HEK293 (cell line): ENCODE results near the gene UGT1A4.

ENCODE experiments used
- CTCF ChIA-PET: fragments of 350-600 bp; formaldehyde crosslinking; extraction: SDS; loops from one replicate; lab custom pipeline; 2021; ENCODE audit warnings: antibody characterized with exemption; lab: Yijun Ruan, JAX
- POLR2A ChIA-PET: fragments of 300-600 bp; formaldehyde crosslinking; extraction: SDS; loops from one replicate; lab custom pipeline; 2020; ENCODE audit warnings: antibody characterized with exemption, inconsistent platforms; lab: Yijun Ruan, JAX
- H3K27ac ChIP-seq: fragments of 200-500 bp; sonication (Bioruptor generic); 2 replicates; pipeline ENCODE4 v1.5.1; 2014; ENCODE audit warnings: low read depth, low read length, control low read depth, inconsistent platforms; ENCODE audit errors: extremely low read depth
- H3K36me3 ChIP-seq, 2 experiments: fragments of 200-500 bp in 1 of 2; sonication (Bioruptor generic) in 1 of 2; 1 replicate in 1 of 2; 2 replicates in 1 of 2; pipeline ENCODE4 v1.5.1; 2014 to 2017; ENCODE audit warnings: inconsistent platforms in 2 of 2, low read length in 2 of 2; ENCODE audit not compliant: control insufficient read depth in 2 of 2, insufficient read depth in 1 of 2
- H3K4me1 ChIP-seq: fragments of 200-500 bp; sonication (Bioruptor generic); 2 replicates; pipeline ENCODE4 v1.5.1; 2014; ENCODE audit warnings: mild to moderate bottlenecking, low read length, inconsistent platforms; ENCODE audit not compliant: control insufficient read depth, insufficient read depth
- H3K4me3 ChIP-seq: 2 replicates; pipeline ENCODE4 v1.5.1; 2011; ENCODE audit warnings: low read depth, mild to moderate bottlenecking, control low read depth, low read length, moderate library complexity
- H3K9me3 ChIP-seq: fragments of 200-500 bp; sonication (Bioruptor generic); 2 replicates; pipeline ENCODE4 v1.5.1; 2014; ENCODE audit warnings: low read depth, low read length, inconsistent platforms; ENCODE audit not compliant: control insufficient read depth, insufficient read depth
- BCL11B ChIP-seq: fragments of 450-650 bp; formaldehyde crosslinking; IDR thresholded peaks from 2 replicates; pipeline ENCODE4 v1.5.1; 2016; ENCODE audit warnings: low read depth, missing biosample characterization, missing genetic modification characterization
- GLI4 ChIP-seq: fragments of 450-650 bp; formaldehyde crosslinking; IDR thresholded peaks from 2 replicates; pipeline ENCODE4 v1.5.1; 2016; ENCODE audit warnings: missing biosample characterization, missing genetic modification characterization
- SCRT2 ChIP-seq: fragments of 450-650 bp; formaldehyde crosslinking; IDR thresholded peaks from 2 replicates; pipeline ENCODE4 v1.5.1; 2016; ENCODE audit warnings: missing biosample characterization, missing genetic modification characterization
- SP3 ChIP-seq: fragments of 450-650 bp; formaldehyde crosslinking; IDR thresholded peaks from 2 replicates; pipeline ENCODE4 v1.5.1; 2016; ENCODE audit warnings: missing biosample characterization, missing genetic modification characterization
- ZFHX2 ChIP-seq: fragments of 450-650 bp; formaldehyde crosslinking; conservative IDR thresholded peaks from 2 replicates; pipeline ENCODE4 v1.5.1; 2016; ENCODE audit warnings: missing biosample characterization, missing genetic modification characterization
- ZNF391 ChIP-seq: fragments of 450-650 bp; formaldehyde crosslinking; IDR thresholded peaks from 2 replicates; pipeline ENCODE4 v1.5.1; 2016; ENCODE audit warnings: low read depth, missing biosample characterization, missing genetic modification characterization, borderline replicate concordance
- ZNF433 ChIP-seq: fragments of 450-650 bp; formaldehyde crosslinking; IDR thresholded peaks from 2 replicates; pipeline ENCODE4 v1.5.1; 2016; ENCODE audit warnings: missing biosample characterization, missing genetic modification characterization, low read depth
- ZNF529 ChIP-seq: fragments of 450-650 bp; formaldehyde crosslinking; IDR thresholded peaks from 2 replicates; pipeline ENCODE4 v1.5.1; 2017; ENCODE audit warnings: missing genetic modification characterization, missing biosample characterization; ENCODE audit not compliant: insufficient replicate concordance
- ZNF544 ChIP-seq: fragments of 450-650 bp; formaldehyde crosslinking; IDR thresholded peaks from 2 replicates; pipeline ENCODE4 v1.5.0; 2017; ENCODE audit warnings: missing biosample characterization, missing genetic modification characterization
- ZNF549 ChIP-seq: fragments of 450-650 bp; IDR thresholded peaks from 2 replicates; pipeline ENCODE4 v1.5.1; 2018; ENCODE audit warnings: missing biosample characterization, missing genetic modification characterization, mild to moderate bottlenecking, inconsistent platforms, moderate library complexity
- ZNF629 ChIP-seq: fragments of 450-650 bp; formaldehyde crosslinking; IDR thresholded peaks from 2 replicates; pipeline ENCODE4 v1.5.1; 2017; ENCODE audit warnings: missing biosample characterization, missing genetic modification characterization
- ZNF837 ChIP-seq: fragments of 450-650 bp; formaldehyde crosslinking; IDR thresholded peaks from 2 replicates; pipeline ENCODE4 v1.5.1; 2016; ENCODE audit warnings: missing biosample characterization, missing genetic modification characterization
- ZSCAN30 ChIP-seq: fragments of 450-650 bp; IDR thresholded peaks from 2 replicates; pipeline ENCODE4 v1.5.1; 2018; ENCODE audit warnings: missing biosample characterization, mild to moderate bottlenecking, missing genetic modification characterization, moderate library complexity
- TF ChIP-seq, protein P1 (sequence below): fragments of 450-650 bp; formaldehyde crosslinking; IDR thresholded peaks from 2 replicates; pipeline ENCODE4 v1.5.1; 2017; ENCODE audit warnings: missing biosample characterization, missing genetic modification characterization
- TF ChIP-seq, protein P2 (sequence below): fragments of 450-650 bp; formaldehyde crosslinking; IDR thresholded peaks from 2 replicates; pipeline ENCODE4 v1.5.1; 2016; ENCODE audit warnings: missing biosample characterization, missing genetic modification characterization
- TF ChIP-seq, protein P3 (sequence below): fragments of 450-650 bp; formaldehyde crosslinking; IDR thresholded peaks from 2 replicates; pipeline ENCODE4 v1.5.1; 2017; ENCODE audit warnings: missing biosample characterization, missing genetic modification characterization
- TF ChIP-seq, protein P4 (sequence below): fragments of 450-650 bp; formaldehyde crosslinking; optimal IDR thresholded peaks from 2 replicates; pipeline ENCODE3; 2016; ENCODE audit warnings: missing biosample characterization, mild to moderate bottlenecking, missing genetic modification characterization

UGT1A4 gene

DNA sequence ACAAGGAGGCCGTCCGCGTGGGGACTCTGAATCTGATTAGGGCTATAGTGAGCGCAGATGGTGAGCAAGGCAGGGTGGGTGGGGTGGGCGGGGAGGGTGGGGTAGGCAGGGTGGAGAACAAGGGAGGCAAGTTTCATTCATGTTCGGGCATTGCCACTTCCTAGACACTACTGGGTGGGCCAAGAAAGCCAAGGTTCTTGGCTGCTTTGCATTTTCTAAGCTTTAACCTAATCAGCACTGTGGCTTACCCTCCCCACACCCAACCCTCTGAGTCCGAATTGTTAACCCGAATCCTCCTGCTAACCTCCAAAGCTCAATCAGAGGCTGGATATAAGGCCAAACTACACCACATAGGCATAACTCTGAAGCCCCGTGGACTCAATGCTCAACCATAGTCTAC, 77.7 kb downstream of the UGT1A4 start:
- no peak overlapping the region for H3K27ac ChIP-seq
- H3K4me3 ChIP-seq = no peak overlapping the region
- POLR2A ChIA-PET = no interaction called here
- TF ChIP-seq BCL11B (tag by site-specific recombination) (no peak), ZNF433 (tag by site-specific recombination) (no peak), ZNF549 (tag by site-specific recombination) (no peak), GLI4 (tag by site-specific recombination) (no peak)
- TF ChIP-seq, protein P1, sequence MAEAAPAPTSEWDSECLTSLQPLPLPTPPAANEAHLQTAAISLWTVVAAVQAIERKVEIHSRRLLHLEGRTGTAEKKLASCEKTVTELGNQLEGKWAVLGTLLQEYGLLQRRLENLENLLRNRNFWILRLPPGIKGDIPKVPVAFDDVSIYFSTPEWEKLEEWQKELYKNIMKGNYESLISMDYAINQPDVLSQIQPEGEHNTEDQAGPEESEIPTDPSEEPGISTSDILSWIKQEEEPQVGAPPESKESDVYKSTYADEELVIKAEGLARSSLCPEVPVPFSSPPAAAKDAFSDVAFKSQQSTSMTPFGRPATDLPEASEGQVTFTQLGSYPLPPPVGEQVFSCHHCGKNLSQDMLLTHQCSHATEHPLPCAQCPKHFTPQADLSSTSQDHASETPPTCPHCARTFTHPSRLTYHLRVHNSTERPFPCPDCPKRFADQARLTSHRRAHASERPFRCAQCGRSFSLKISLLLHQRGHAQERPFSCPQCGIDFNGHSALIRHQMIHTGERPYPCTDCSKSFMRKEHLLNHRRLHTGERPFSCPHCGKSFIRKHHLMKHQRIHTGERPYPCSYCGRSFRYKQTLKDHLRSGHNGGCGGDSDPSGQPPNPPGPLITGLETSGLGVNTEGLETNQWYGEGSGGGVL (tag by site-specific recombination) = no peak
- no peaks in the 10 kb centered on the region for H3K4me1 ChIP-seq
- no peaks in the 10 kb centered on the region for H3K36me3 ChIP-seq
- CTCF ChIA-PET = interaction anchor here (1.2 kb wide), 1 partner anchor 11 kb away, joined by 3 read pairs; no protein-coding TSS in a partner anchor
- H3K9me3 ChIP-seq = no peaks in the 10 kb centered on the region

DNA sequence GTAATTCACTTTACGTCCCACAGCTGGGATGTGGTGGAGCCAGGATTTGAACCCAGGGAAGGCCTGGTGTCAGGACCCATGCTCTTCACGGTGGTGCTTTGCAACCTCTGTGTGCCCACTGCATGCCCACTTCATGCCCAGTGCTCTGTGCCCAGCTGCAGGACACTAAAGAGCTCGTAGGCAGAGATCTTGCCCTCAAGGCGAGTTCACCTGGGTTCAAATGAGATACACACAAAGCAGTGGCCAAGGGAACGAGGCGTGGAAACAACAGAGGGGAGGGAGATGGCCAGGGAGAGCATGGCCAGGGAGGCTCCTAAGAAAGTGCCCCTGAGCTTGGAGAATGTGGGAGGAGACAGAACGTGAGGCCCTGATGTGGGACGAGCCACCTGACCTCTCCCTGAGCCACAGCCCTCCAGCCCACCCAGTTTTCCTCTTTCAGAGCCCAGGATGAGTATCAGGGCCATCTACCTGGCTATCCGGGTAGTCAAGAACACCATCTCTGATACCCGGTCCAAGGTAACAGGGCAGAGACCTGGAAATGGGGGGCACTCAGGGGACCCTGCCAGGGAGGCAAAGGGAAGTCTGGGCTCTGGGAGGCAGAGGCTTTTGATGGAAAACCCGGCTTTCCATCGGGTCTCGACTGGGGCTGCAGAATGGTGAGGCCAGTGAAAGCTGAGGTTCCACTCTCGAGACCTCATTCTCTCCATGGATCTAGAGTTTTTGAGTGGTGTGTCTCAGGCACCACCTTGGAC, 80.0 kb downstream of the UGT1A4 start:
- CTCF ChIA-PET = interaction anchor here (0.6 kb wide), 1 partner anchor 1164 kb away, joined by 3 read pairs; no protein-coding TSS in a partner anchor
- POLR2A ChIA-PET = no interaction called here

More for the DNA sequence above, 80.0 kb downstream of the UGT1A4 start:
- Histone ChIP-seq H3K4me3 (no peak overlapping the region), H3K27ac (no peak overlapping the region), H3K36me3 (no peaks in the 10 kb centered on the region), H3K9me3 (no peaks in the 10 kb centered on the region), H3K4me1 (no peaks in the 10 kb centered on the region)
- TF ChIP-seq ZNF529 (tag by site-specific recombination) (no peak), ZNF629 (tag by site-specific recombination) (no peak), ZNF544 (tag by site-specific recombination) (no peak), SP3 (tag by site-specific recombination) (no peak), ZNF837 (tag by site-specific recombination) (no peak), ZNF391 (no peak), ZFHX2 (tag by site-specific recombination) (no peak), SCRT2 (tag by site-specific recombination) (no peak), ZSCAN30 (tag by site-specific recombination) (no peak)
- TF ChIP-seq, protein P2, sequence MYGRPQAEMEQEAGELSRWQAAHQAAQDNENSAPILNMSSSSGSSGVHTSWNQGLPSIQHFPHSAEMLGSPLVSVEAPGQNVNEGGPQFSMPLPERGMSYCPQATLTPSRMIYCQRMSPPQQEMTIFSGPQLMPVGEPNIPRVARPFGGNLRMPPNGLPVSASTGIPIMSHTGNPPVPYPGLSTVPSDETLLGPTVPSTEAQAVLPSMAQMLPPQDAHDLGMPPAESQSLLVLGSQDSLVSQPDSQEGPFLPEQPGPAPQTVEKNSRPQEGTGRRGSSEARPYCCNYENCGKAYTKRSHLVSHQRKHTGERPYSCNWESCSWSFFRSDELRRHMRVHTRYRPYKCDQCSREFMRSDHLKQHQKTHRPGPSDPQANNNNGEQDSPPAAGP = no peak
- TF ChIP-seq, protein P3, sequence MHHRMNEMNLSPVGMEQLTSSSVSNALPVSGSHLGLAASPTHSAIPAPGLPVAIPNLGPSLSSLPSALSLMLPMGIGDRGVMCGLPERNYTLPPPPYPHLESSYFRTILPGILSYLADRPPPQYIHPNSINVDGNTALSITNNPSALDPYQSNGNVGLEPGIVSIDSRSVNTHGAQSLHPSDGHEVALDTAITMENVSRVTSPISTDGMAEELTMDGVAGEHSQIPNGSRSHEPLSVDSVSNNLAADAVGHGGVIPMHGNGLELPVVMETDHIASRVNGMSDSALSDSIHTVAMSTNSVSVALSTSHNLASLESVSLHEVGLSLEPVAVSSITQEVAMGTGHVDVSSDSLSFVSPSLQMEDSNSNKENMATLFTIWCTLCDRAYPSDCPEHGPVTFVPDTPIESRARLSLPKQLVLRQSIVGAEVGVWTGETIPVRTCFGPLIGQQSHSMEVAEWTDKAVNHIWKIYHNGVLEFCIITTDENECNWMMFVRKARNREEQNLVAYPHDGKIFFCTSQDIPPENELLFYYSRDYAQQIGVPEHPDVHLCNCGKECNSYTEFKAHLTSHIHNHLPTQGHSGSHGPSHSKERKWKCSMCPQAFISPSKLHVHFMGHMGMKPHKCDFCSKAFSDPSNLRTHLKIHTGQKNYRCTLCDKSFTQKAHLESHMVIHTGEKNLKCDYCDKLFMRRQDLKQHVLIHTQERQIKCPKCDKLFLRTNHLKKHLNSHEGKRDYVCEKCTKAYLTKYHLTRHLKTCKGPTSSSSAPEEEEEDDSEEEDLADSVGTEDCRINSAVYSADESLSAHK = no peak
- TF ChIP-seq, protein P4, sequence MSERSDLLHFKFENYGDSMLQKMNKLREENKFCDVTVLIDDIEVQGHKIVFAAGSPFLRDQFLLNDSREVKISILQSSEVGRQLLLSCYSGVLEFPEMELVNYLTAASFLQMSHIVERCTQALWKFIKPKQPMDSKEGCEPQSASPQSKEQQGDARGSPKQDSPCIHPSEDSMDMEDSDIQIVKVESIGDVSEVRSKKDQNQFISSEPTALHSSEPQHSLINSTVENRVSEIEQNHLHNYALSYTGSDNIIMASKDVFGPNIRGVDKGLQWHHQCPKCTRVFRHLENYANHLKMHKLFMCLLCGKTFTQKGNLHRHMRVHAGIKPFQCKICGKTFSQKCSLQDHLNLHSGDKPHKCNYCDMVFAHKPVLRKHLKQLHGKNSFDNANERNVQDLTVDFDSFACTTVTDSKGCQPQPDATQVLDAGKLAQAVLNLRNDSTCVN (tag by site-specific recombination) = no peak
